ENCODE results near the gene PTGDR2. TPM values are rescaled to one million over a fixed set of nuclear protein-coding genes. Genes with fewer than 3 reads are reported as not detected.

PTGDR2 gene
- total and polyA plus RNA-seq, 12 donors: 0.35 to 5.7 (median 1.2) TPM

- intact Hi-C loops (cut with DNase I): no loop called here
- ATAC-seq: no peak
- WGBS, 2 donors: 65 to 67% methylated on average over 15 of the region's 15 CpGs
Measured at GRCh38 chr11:60821827-60822599, 33.7 kb downstream of the PTGDR2 start.

DNA sequence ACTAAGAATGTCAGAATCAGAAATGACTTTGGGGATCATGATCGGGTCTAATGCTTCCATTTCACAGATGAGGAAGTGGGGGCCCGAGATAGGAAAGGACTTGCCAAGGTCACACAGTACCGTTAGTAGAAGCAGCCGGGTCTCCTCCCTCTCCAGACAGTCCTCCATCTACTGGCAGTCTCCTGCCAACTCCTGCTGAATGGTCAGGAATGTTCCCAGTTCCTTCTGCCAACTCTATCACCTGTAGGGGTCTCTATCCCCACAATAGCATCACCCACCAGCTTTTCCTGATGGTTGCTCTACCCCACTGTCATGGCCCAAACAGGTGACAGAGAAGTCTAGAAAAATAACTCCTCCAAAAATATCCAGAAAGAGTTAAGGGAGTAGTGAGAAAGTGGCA lies 37.7 kb downstream of the PTGDR2 start:
- Histone ChIP-seq H3K9me3 (peaks cover 0 to 15% (median 11%) of the 10 kb centered on the region in 11 donors), H3K27ac (no peak overlapping the region), H3K36me3 (no peaks in the 10 kb centered on the region), H3K4me1 (no peaks in the 10 kb centered on the region), H3K4me3 (no peak overlapping the region), H3K27me3 (no peaks in the 10 kb centered on the region)
- no peak for TF ChIP-seq CTCF (IDR thresholded peaks at IDR 0.05)
- 72 to 80% methylated on average over 4 of the region's 4 CpGs for WGBS, 2 donors
- ATAC-seq: no peak
- DNase-seq: no peak
- intact Hi-C loops (cut with DNase I): no loop called here

More at GRCh38 chr11:60821827-60822599, 33.7 kb downstream of the PTGDR2 start:
- no peak for DNase-seq
- H3K36me3 ChIP-seq: no peaks in the 10 kb centered on the region
- no peak overlapping the region for H3K27ac ChIP-seq
- no peak overlapping the region for H3K4me3 ChIP-seq
- peaks cover 0 to 7% (median 3%) of the 10 kb centered on the region in 11 donors for H3K9me3 ChIP-seq
- H3K4me1 ChIP-seq: peaks cover 0 to 3% (median 0%) of the 10 kb centered on the region in 9 donors
- H3K27me3 ChIP-seq: no peaks in the 10 kb centered on the region
- TF ChIP-seq CTCF (IDR thresholded peaks at IDR 0.05): no peak

DNA sequence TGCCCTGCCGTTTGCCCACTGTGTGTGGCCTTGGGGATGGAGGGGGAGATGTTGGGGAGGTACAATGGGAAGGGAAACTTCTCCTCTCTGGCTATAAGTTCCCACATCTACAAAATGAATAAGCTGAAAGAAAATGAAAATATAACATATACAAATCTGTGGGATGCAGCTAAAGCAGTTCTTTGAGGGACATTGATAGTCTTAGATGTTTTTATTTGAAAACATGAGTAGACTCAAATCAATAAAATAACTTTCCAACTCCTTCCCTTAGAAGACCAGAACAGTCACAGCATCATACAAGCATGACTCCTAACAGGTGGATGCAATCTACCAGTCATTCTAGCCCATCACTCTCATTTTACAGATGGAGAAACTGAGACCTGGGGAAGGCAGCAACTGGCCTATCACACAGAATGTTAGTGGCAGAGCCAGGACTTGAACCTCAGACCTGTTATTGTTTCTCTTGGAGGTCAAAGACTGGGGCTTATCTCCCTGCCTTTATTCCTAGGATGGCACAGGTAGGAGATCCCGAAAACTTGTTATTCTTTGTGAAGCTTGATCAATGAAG lies 39.1 kb downstream of the PTGDR2 start:
- Histone ChIP-seq H3K4me3 (no peak overlapping the region), H3K27ac (no peak overlapping the region), H3K36me3 (no peaks in the 10 kb centered on the region), H3K27me3 (no peaks in the 10 kb centered on the region), H3K9me3 (peaks cover 0 to 15% (median 11%) of the 10 kb centered on the region in 11 donors), H3K4me1 (no peaks in the 10 kb centered on the region)
- no peak for ATAC-seq
- no peak for DNase-seq
- intact Hi-C loops (cut with DNase I): no loop called here
- WGBS, 2 donors: 90 to 95% methylated on average over 2 of the region's 2 CpGs
- TF ChIP-seq CTCF (IDR thresholded peaks at IDR 0.05): no peak

DNA sequence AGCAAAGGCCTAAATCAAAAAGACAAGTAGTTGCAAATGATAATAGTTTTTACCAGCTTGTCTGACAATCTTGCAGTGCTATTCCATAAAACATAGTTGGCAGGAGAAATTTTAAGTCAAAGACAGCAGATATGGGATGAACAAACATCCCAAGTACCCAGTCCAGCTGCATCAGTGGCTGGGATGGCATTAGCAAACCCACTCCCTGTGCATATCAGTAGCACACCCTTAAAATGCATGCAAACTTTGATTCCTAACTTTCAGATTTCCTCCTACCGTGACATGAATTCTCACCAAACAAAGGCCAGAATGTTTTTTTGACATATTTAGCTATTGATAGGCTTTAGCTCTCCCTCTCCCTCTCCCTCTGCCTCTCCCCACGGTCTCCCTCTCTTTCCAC lies 41.6 kb downstream of the PTGDR2 start:
- ATAC-seq: no peak
- no peak for TF ChIP-seq CTCF (IDR thresholded peaks at IDR 0.05)
- no peaks in the 10 kb centered on the region for H3K27me3 ChIP-seq

More for the DNA sequence above, 41.6 kb downstream of the PTGDR2 start:
- no peaks in the 10 kb centered on the region for H3K36me3 ChIP-seq
- no peak overlapping the region for H3K4me3 ChIP-seq
- WGBS, 2 donors: 86 to 90% methylated on average over 2 of the region's 2 CpGs
- peaks cover 0 to 8% (median 0%) of the 10 kb centered on the region in 9 donors for H3K4me1 ChIP-seq
- H3K27ac ChIP-seq: no peak overlapping the region
- intact Hi-C loops (cut with DNase I): no loop called here
- DNase-seq: no peak
- H3K9me3 ChIP-seq: peaks cover 0 to 15% (median 11%) of the 10 kb centered on the region in 11 donors

Data from heart right ventricle (tissue), 16 donors.